Measurements from ENCODE around the gene JARID2. TPM values are rescaled to one million over a fixed set of nuclear protein-coding genes. Genes with fewer than 3 reads are reported as not detected.
"Not testable (repeated sequence)": the region's sequence is repeated elsewhere in the genome, so short reads cannot be mapped to it uniquely, and the experiment has no call there.

JARID2 gene
- total and polyA plus RNA-seq, 8 donors, result 2.4 to 6.7 (median 3.7) TPM

GRCh38 chr6:15538766-15539495 lies 293.1 kb downstream of the JARID2 start:
- TF ChIP-seq CTCF (IDR thresholded peaks at IDR 0.05), result no peak
- H3K4me1 ChIP-seq, result peaks cover 0 to 5% (median 0%) of the 10 kb centered on the region in 3 donors
- DNase-seq (no peak), ATAC-seq (no peak), FAIRE-seq (no peak)
- H3K27me3 ChIP-seq, result no peaks in the 10 kb centered on the region
- 83 to 84% methylated on average over 9 of the region's 9 CpGs for WGBS, 2 donors
- no peak overlapping the region for H3K27ac ChIP-seq
- H3K4me3 ChIP-seq, result no peak overlapping the region
- H3K36me3 ChIP-seq, result no peaks in the 10 kb centered on the region
- no peaks in the 10 kb centered on the region for H3K9me3 ChIP-seq
- intact Hi-C loops (cut with DNase I), result no loop called here

- no peak for TF ChIP-seq CTCF (IDR thresholded peaks at IDR 0.05)
- 90 to 95% methylated on average over 7 of the region's 7 CpGs for WGBS, 2 donors
- H3K36me3 ChIP-seq, result no peaks in the 10 kb centered on the region
- no peak for DNase-seq
- intact Hi-C loops (cut with DNase I), result no loop called here
- no peak for ATAC-seq
- no peak for FAIRE-seq
- H3K27me3 ChIP-seq, result no peaks in the 10 kb centered on the region
- H3K9me3 ChIP-seq, result no peaks in the 10 kb centered on the region
- no peak overlapping the region for H3K27ac ChIP-seq
- peaks cover 0 to 5% (median 0%) of the 10 kb centered on the region in 3 donors for H3K4me1 ChIP-seq
- H3K4me3 ChIP-seq, result no peak overlapping the region
These were observed 293.9 kb downstream of the JARID2 start for GRCh38 chr6:15539722-15540270.

- FAIRE-seq; H3K4me1 ChIP-seq; H3K4me3 ChIP-seq; H3K27ac ChIP-seq; intact Hi-C loops (cut with DNase I); H3K27me3 ChIP-seq; H3K36me3 ChIP-seq; H3K9me3 ChIP-seq; DNase-seq: not testable (repeated sequence)
- WGBS, 2 donors, result 97 to 98% methylated on average over 5 of the region's 5 CpGs
- ATAC-seq, result peak in 1 of 4 donors; percentile 15
These were observed 297.6 kb downstream of the JARID2 start for GRCh38 chr6:15543332-15543917.

- H3K36me3 ChIP-seq, result no peaks in the 10 kb centered on the region
- no peak for ATAC-seq
- no peaks in the 10 kb centered on the region for H3K9me3 ChIP-seq
- DNase-seq, result no peak
- 93% methylated on average over 4 of the region's 4 CpGs for WGBS, 2 donors
- intact Hi-C loops (cut with DNase I), result no loop called here
- no peak for TF ChIP-seq CTCF (IDR thresholded peaks at IDR 0.05)
- H3K27me3 ChIP-seq, result no peaks in the 10 kb centered on the region
- H3K4me3 ChIP-seq, result no peak overlapping the region
- H3K4me1 ChIP-seq, result no peaks in the 10 kb centered on the region
- H3K27ac ChIP-seq, result no peak overlapping the region
- no peak for FAIRE-seq
These were observed 298.5 kb downstream of the JARID2 start for GRCh38 chr6:15544321-15544900.

GRCh38 chr6:15546591-15546990 lies 300.7 kb downstream of the JARID2 start:
- no peak for TF ChIP-seq CTCF (IDR thresholded peaks at IDR 0.05)
- Histone ChIP-seq H3K9me3 (no peaks in the 10 kb centered on the region), H3K27ac (no peak overlapping the region), H3K27me3 (no peaks in the 10 kb centered on the region), H3K4me3 (no peak overlapping the region), H3K36me3 (no peaks in the 10 kb centered on the region), H3K4me1 (no peaks in the 10 kb centered on the region)
- intact Hi-C loops (cut with DNase I), result no loop called here
- ATAC-seq, result peak in 1 of 4 donors; percentile 43
- WGBS, 2 donors, result 75 to 82% methylated on average over 5 of the region's 5 CpGs
- FAIRE-seq, result no peak
- no peak for DNase-seq

All from pancreas (tissue), 10 donors.